Left lung (tissue), 10 donors: Measurements from ENCODE around the gene ZNF205. TPM values are rescaled to one million over a fixed set of nuclear protein-coding genes. Genes with fewer than 3 reads are reported as not detected.
"Not testable (repeated sequence)": the region's sequence is repeated elsewhere in the genome, so short reads cannot be mapped to it uniquely, and the experiment has no call there.

Experiments used
- ATAC-seq: fragments of 200-7000 bp; cut with Tn5 transposase; one replicate; pipeline ENCODE4 v1.9.1; 2020; ENCODE audit warnings: moderate library complexity
- DNase-seq, 4 donors: peaks; one replicate each; pipeline ENCODE4 v3.0.0-alpha.2; 2013 to 2020
- H3K27ac ChIP-seq, 2 donors: fragments of 200-600 bp; sonication (generic) in 1 of 2; one replicate each; pipeline versions ENCODE4 v1.5.0 to v1.8.0; 2020 to 2021
- H3K27me3 ChIP-seq, 2 donors: fragments of 200-600 bp; sonication (generic) in 1 of 2; one replicate each; pipeline versions ENCODE4 v1.5.0 to v1.8.0; 2020 to 2021
- H3K36me3 ChIP-seq, 2 donors: fragments of 200-600 bp; sonication (generic) in 1 of 2; one replicate each; pipeline versions ENCODE4 v1.5.0 to v1.8.0; 2020 to 2021
- H3K4me1 ChIP-seq, 2 donors: fragments of 200-600 bp; one replicate each; pipeline ENCODE4 v1.8.0; 2021
- H3K4me3 ChIP-seq, 2 donors: fragments of 200-600 bp; sonication (generic) in 1 of 2; one replicate each; pipeline versions ENCODE4 v1.5.0 to v1.8.0; 2020 to 2021; ENCODE audit warnings: mild to moderate bottlenecking in 1 of 2
- H3K9me3 ChIP-seq, 2 donors: fragments of 200-600 bp; sonication (generic) in 1 of 2; one replicate each; pipeline versions ENCODE4 v1.5.0 to v1.8.0; 2020 to 2021
- intact Hi-C, 2 donors: fragments of 100-400 bp; cut with DNase I; formaldehyde crosslinking; loops; one replicate each; pipeline versions ENCODE4 v1.11.2 to v1.14.2; 2022
- polyA plus RNA-seq, 6 donors: library from polyadenylated mRNA; unstranded; fragments of 120-200 nt; gene quantifications; one replicate each; pipeline ENCODE4 v1.2.1, GENCODE V29; 2013; ENCODE audit not compliant: insufficient read length in 6 of 6
- total RNA-seq, 2 donors: library from RNA; stranded (reverse); fragmentation: NEBNext Ultra II Directional; extraction: Animal tissue kit (Norgen Biotek cat#: 25700); gene quantifications; one replicate each; pipeline ENCODE4 v1.2.1, GENCODE V29; 2021
- TF ChIP-seq, protein P1 (sequence below), 2 donors: fragments of 200-600 bp; sonication (generic) in 1 of 2; IDR thresholded peaks; one replicate each; pipeline versions ENCODE4 v1.5.0 to v1.8.0; 2021; ENCODE audit warnings: antibody characterized with exemption in 2 of 2
- donor health status: DM: no; HTN: yes; CAD: no.
- donor health status: DM: no; HTN: no; CAD: no.

Gene ZNF205
- total and polyA plus RNA-seq, 8 donors = 9.7 to 17.6 (median 15.7) TPM

DNA sequence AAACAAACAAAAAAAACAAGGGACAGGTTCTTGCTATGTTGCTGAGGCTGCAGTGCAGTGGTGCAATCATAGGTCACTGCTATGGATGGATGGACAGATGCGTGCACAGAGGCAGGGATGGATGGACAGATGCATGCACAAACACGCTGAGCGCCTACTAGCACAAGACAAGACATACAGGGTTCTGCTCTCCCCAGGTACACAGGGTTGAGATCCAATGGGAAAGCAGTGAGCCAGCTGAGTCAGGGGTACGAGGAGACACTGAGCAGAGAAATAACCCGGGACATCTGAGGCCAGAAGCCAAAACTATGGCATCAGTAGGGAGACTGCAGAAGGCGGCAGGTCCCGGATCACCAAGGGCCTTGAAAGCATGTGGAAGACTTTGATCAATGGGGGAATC lies 40.7 kb upstream of the ZNF205 start:
- Histone ChIP-seq H3K27ac (no peak overlapping the region), H3K27me3 (no peaks in the 10 kb centered on the region), H3K36me3 (peaks cover 0 to 12% of the 10 kb centered on the region in 2 donors), H3K4me1 (peaks cover 0 to 43% of the 10 kb centered on the region in 2 donors), H3K9me3 (no peaks in the 10 kb centered on the region), H3K4me3 (no peak overlapping the region)
- intact Hi-C loops = no loop called here
- TF ChIP-seq, protein P1, sequence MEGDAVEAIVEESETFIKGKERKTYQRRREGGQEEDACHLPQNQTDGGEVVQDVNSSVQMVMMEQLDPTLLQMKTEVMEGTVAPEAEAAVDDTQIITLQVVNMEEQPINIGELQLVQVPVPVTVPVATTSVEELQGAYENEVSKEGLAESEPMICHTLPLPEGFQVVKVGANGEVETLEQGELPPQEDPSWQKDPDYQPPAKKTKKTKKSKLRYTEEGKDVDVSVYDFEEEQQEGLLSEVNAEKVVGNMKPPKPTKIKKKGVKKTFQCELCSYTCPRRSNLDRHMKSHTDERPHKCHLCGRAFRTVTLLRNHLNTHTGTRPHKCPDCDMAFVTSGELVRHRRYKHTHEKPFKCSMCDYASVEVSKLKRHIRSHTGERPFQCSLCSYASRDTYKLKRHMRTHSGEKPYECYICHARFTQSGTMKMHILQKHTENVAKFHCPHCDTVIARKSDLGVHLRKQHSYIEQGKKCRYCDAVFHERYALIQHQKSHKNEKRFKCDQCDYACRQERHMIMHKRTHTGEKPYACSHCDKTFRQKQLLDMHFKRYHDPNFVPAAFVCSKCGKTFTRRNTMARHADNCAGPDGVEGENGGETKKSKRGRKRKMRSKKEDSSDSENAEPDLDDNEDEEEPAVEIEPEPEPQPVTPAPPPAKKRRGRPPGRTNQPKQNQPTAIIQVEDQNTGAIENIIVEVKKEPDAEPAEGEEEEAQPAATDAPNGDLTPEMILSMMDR (IDR thresholded peaks at IDR 0.05) = no peak
- ATAC-seq (no peak), DNase-seq (no peak)

DNA sequence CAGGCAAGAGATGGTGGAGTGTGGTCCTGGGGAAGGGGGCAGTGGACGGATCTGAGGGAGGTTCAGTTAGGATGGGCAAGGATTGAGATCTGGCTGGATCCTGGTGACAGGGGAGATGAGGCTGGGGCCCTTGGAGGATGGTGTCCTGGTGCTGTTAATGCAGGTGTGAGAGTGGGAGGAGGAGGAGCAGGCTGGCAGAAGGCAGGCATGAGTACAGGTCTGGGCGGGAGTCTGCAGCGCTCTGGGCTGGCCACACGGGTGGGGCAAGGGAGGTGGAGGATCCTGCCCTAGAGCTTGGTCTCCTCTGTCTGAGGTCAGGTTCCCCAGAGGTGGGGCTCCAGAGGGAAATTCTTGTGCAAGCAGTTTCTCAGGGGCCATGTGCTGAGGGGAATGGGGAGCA lies 40.2 kb upstream of the ZNF205 start:
- Histone ChIP-seq H3K36me3 (peaks cover 0 to 12% of the 10 kb centered on the region in 2 donors), H3K4me1 (peaks cover 0 to 42% of the 10 kb centered on the region in 2 donors)
- H3K27me3 ChIP-seq, H3K9me3 ChIP-seq, H3K27ac ChIP-seq, DNase-seq, ATAC-seq, H3K4me3 ChIP-seq, intact Hi-C loops: not testable (repeated sequence)

DNA sequence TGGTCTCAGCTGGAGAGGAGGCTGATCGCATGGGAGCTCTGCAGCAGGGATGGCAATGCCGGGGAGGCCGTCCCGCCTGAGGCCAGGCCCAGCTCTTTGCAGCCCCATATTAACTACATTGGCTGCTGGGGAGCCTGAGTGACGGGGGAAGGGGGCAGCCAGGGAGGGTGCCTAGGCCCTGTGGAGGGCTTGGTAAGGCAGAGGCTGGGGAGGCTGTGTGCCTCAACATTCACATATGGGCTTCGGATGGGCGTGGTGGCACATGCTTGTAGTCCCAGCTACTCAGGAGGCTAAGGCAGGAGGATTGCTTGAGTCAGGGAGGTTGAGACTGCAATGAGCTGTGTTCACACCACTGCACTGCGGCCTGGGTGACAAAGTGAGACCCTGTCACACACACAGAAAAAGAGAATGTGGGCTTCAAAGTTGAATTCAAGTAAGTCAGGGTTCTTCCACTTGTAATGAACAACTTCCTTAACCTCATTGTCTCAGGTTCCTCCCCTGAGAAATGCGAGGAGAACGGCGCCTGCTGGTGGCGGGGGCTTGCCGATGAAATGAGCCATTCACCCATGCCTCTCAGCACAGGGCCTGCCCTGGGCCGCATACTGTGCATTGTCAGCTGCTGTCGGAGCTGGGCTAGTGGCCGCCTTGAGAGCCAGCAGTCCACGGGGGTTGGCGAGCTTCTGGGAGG lies 39.7 kb upstream of the ZNF205 start:
- H3K4me3 ChIP-seq, H3K27me3 ChIP-seq, intact Hi-C loops, H3K36me3 ChIP-seq, H3K9me3 ChIP-seq, ATAC-seq, DNase-seq: not testable (repeated sequence)
- H3K4me1 ChIP-seq = peaks cover 0 to 38% of the 10 kb centered on the region in 2 donors
- H3K27ac ChIP-seq = peak overlapping the region in 1 of 2 donors; percentile 61

DNA sequence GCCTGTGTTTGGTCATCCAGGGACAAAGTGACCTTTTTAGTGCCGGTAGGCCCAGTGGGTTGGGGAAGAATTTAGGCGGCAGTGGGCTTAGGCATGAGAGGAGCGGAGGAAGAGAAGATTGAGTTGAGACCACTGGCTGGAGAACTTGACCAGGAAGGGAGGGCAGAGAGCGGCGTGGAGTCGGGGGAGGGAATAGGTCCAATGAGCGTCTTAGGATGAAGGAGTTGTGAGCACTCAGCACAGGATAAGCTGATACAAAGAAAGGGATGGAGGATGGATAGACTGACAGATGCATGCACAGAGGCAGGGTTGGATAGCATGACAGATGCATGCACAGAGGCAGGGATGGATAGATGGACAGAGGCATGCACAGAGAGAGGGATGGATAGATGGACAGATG lies 38.9 kb upstream of the ZNF205 start:
- Histone ChIP-seq H3K4me3 (no peak overlapping the region), H3K27ac (peak overlapping the region in 1 of 2 donors; percentile 61), H3K4me1 (peaks cover 0 to 30% of the 10 kb centered on the region in 2 donors), H3K27me3 (no peaks in the 10 kb centered on the region), H3K36me3 (peaks cover 0 to 8% of the 10 kb centered on the region in 2 donors), H3K9me3 (no peaks in the 10 kb centered on the region)
- DNase-seq (no peak), ATAC-seq (no peak)
- intact Hi-C loops = no loop called here
- TF ChIP-seq, protein P1 (IDR thresholded peaks at IDR 0.05) = no peak

DNA sequence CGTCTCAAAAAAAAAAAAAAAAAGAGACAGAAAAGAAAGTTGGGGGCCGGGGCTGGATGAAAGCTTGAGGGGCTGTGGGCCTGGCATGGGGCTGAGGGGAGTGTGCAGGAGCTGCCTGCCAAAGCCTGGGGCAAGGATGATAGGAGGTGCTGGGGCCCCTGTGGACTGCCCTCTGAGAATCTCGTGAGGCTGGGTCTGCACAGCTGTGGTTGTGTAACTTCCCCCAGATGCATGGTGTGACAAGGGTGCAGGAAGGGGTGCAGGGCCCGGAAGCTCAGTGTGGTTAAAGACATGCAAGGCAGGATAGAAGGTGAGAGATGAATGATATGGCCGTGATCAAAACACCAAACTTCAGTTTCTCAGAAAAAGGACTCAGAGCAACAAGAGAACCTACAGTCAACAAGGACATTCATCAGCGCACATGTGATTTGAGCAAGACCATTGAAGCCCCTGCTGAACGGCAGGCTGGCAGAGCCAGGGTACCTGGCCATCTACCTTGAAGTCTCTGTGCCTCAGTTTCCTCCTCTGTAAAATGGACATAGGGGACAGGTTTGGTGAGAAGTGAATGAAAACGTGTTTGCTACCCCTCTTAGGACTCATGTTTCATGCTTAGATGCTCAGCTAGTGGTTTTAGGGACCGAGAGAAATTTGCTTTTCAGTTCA lies 37.4 kb upstream of the ZNF205 start:
- TF ChIP-seq, protein P1 (IDR thresholded peaks at IDR 0.05) = no peak
- Histone ChIP-seq H3K9me3 (no peaks in the 10 kb centered on the region), H3K36me3 (peaks cover 0 to 3% of the 10 kb centered on the region in 2 donors), H3K4me1 (peaks cover 0 to 21% of the 10 kb centered on the region in 2 donors), H3K27me3 (no peaks in the 10 kb centered on the region), H3K27ac (peak overlapping the region in 1 of 2 donors; percentile 61), H3K4me3 (no peak overlapping the region)
- intact Hi-C loops = no loop called here
- peak in 1 of 4 donors; percentile 83 for DNase-seq
- peak; percentile 55 for ATAC-seq

DNA sequence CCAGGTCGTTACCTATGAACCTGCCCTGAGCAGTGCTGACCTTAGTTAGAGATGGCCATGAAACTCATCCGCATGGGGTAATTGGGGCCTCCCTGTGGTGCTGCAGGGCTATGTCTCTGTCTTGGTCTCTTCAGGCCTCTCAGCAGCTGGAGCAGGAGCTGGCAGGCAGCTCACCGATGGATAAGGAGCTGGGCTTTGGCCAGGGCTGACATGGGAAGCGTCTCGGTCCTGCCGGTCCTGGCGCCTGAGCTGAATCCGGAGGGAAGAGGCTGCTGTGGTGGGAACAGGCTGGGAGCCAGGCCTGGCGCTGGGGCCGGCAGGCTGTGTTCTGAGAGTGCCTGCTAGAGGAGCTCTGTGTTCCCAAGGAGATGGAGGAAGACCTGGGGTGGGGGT lies 36.9 kb upstream of the ZNF205 start:
- H3K4me3 ChIP-seq = no peak overlapping the region
- H3K27me3 ChIP-seq = no peaks in the 10 kb centered on the region
- H3K9me3 ChIP-seq = no peaks in the 10 kb centered on the region
- intact Hi-C loops = no loop called here
- DNase-seq = peak in 2 of 4 donors; percentile 65
- ATAC-seq = no peak
- TF ChIP-seq, protein P1 (IDR thresholded peaks at IDR 0.05) = no peak
- H3K27ac ChIP-seq = peak overlapping the region in 1 of 2 donors; percentile 61
- H3K36me3 ChIP-seq = peaks cover 0 to 3% of the 10 kb centered on the region in 2 donors
- H3K4me1 ChIP-seq = peaks cover 0 to 21% of the 10 kb centered on the region in 2 donors

DNA sequence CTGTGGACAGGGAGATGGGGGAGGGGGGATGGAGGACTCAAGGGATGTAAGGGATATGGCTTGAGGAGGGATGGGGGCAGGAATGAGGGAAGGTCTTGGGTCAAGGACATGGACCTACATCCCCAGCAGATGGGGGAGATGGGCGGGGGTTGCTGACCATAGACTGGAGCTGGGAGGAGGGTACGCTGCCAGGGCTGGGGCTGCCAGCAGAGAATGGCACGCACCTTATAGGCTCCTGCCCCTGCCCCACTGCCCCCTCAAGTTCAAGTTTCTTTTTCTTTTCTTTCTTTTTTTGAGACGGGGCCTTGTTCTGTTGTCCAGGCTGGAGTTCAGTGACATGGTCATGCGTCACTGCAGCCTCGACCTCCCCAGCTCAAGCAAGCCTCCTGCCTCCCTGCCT lies 36.4 kb upstream of the ZNF205 start:
- not testable (repeated sequence) for DNase-seq, ATAC-seq, H3K36me3 ChIP-seq

More for the DNA sequence above, 36.4 kb upstream of the ZNF205 start:
- H3K9me3 ChIP-seq, intact Hi-C loops, H3K4me3 ChIP-seq, H3K27me3 ChIP-seq: not testable (repeated sequence)
- Histone ChIP-seq H3K27ac (peak overlapping the region in 1 of 2 donors; percentile 43), H3K4me1 (peaks cover 0 to 21% of the 10 kb centered on the region in 2 donors)
